OCI-LY3 (cell line): ENCODE measurements around the gene ARID3C.

Experiments used
- H2AFZ ChIP-seq: fragments of 200-600, 300-600 bp; shearing (Covaris generic); 2 replicates; pipeline ENCODE4 v1.6.0; 2014; ENCODE audit warnings: antibody characterized with exemption, low read depth, low read length
- H3K27ac ChIP-seq: fragments of 200-600, 300-600 bp; sonication (generic); 2 replicates; pipeline ENCODE4 v1.5.1; 2014; ENCODE audit warnings: mild to moderate bottlenecking, low read length, moderate library complexity, mixed read lengths
- H3K27me3 ChIP-seq: fragments of 200-600, 300-600 bp; sonication (generic); 2 replicates; pipeline ENCODE4 v1.6.1; 2014; ENCODE audit warnings: low read depth, low read length, mixed read lengths
- H3K36me3 ChIP-seq: fragments of 200-600, 300-600 bp; sonication (generic); replicated peaks from 2 replicates; pipeline ENCODE3; 2014; ENCODE audit warnings: low read depth, low read length, mixed read lengths
- H3K4me1 ChIP-seq: fragments of 300-600, 200-600 bp; sonication (generic); 2 replicates; pipeline ENCODE4 v1.6.1; 2014; ENCODE audit warnings: low read length, mixed read lengths
- H3K4me2 ChIP-seq: fragments of 200-600, 300-600 bp; sonication (generic); 2 replicates; pipeline ENCODE4 v1.6.1; 2014; ENCODE audit warnings: low read length, mixed read lengths
- H3K4me3 ChIP-seq: fragments of 300-600, 200-600 bp; sonication (generic); 2 replicates; pipeline ENCODE4 v1.5.1; 2014; ENCODE audit warnings: antibody characterized with exemption, mild to moderate bottlenecking, low read length, moderate library complexity
- H3K79me2 ChIP-seq: fragments of 300-600, 200-600 bp; shearing (Covaris generic); 2 replicates; pipeline ENCODE4 v1.6.1; 2014; ENCODE audit warnings: mild to moderate bottlenecking, low read length, mixed read lengths
- H3K9ac ChIP-seq: fragments of 300-600, 200-600 bp; shearing (Covaris generic); 2 replicates; pipeline ENCODE4 v1.6.0; 2014; ENCODE audit warnings: mild to moderate bottlenecking, low read length, moderate library complexity
- H3K9me3 ChIP-seq: fragments of 200-600, 300-600 bp; shearing (Covaris generic); 2 replicates; pipeline ENCODE4 v1.6.1; 2014; ENCODE audit warnings: low read length, mixed read lengths; ENCODE audit not compliant: insufficient read depth
- H4K20me1 ChIP-seq: fragments of 200-600, 300-600 bp; sonication (generic); 2 replicates; pipeline ENCODE4 v1.6.1; 2016; ENCODE audit warnings: low read length, mixed read lengths; ENCODE audit not compliant: insufficient read depth
- EZH2phosphoT487 ChIP-seq: fragments of 200-600 bp; shearing (Covaris generic); IDR thresholded peaks from 2 replicates; pipeline ENCODE4 v1.6.1; 2018; ENCODE audit warnings: antibody characterized with exemption, mixed run types, low read depth
- TF ChIP-seq, protein P1 (sequence below): fragments of 200-600, 300-600 bp; sonication (generic); IDR thresholded peaks from 2 replicates; pipeline ENCODE4 v1.5.1; 2014; ENCODE audit warnings: antibody characterized with exemption, low read length, low read depth

The ARID3C gene

DNA sequence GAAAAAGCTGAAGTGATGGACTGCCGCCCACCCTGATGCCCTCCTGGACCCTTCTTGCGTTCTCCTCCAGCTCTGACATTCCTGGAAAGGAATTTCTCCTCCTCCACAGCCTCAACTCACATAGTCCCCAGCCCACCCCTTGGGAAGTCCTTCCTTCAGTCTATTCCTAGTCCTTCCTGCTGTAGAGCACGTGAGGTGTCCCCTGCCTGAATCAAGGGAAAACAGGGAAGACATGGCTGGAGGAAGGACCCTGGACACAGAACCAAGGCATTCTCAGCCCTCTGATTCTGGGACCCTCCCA lies 3.7 kb downstream of the ARID3C start:
- H2AFZ ChIP-seq, result no peak overlapping the region
- H3K79me2 ChIP-seq, result no peaks in the 10 kb centered on the region
- H3K4me3 ChIP-seq, result no peak overlapping the region
- H3K27ac ChIP-seq, result no peak overlapping the region
- H4K20me1 ChIP-seq, result no peaks in the 10 kb centered on the region
- peaks cover 42% of the 10 kb centered on the region for H3K27me3 ChIP-seq
- no peak overlapping the region for H3K4me2 ChIP-seq
- no peak overlapping the region for H3K9ac ChIP-seq
- H3K9me3 ChIP-seq, result no peaks in the 10 kb centered on the region
- H3K4me1 ChIP-seq, result peaks cover 13% of the 10 kb centered on the region
- no peak for TF ChIP-seq EZH2phosphoT487
- TF ChIP-seq, protein P1, sequence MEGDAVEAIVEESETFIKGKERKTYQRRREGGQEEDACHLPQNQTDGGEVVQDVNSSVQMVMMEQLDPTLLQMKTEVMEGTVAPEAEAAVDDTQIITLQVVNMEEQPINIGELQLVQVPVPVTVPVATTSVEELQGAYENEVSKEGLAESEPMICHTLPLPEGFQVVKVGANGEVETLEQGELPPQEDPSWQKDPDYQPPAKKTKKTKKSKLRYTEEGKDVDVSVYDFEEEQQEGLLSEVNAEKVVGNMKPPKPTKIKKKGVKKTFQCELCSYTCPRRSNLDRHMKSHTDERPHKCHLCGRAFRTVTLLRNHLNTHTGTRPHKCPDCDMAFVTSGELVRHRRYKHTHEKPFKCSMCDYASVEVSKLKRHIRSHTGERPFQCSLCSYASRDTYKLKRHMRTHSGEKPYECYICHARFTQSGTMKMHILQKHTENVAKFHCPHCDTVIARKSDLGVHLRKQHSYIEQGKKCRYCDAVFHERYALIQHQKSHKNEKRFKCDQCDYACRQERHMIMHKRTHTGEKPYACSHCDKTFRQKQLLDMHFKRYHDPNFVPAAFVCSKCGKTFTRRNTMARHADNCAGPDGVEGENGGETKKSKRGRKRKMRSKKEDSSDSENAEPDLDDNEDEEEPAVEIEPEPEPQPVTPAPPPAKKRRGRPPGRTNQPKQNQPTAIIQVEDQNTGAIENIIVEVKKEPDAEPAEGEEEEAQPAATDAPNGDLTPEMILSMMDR, result no peak
- no peaks in the 10 kb centered on the region for H3K36me3 ChIP-seq

DNA sequence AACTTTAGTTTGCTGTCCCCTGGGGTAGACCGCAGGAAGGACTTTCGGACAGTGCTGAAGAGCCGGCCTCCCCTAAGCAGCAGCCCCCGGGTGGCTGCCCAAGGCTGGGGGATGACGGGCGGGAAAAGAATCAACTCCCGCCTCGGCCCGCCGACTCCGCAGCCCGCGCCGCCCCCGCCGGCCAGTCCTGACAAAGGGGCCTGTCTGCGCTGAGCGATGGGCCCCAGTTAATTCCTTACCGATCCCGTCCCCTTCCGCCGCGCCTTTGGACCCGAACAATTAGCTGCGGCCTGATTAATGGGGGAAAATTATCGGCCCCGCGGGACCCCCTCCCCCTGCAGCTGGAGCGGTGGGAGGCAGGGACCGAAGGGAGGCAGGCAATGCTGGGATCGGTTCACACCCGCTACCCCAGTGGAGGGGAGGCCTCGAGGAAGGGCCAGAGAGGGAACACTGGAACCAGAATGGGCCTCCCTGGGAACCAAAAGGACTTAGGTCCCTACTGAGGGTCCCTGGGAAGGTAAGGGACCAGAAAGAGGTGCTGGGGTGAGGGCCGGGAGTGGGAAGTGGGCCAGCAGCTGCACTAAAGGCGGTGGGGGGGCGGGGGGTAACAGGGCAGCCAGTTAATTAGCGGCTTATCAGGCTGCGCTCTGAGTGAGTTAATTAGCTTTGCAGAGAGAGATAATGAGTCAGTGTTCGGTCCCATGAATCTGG lies 4.2 kb downstream of the ARID3C start:
- H2AFZ ChIP-seq, result no peak overlapping the region
- H3K4me3 ChIP-seq, result no peak overlapping the region
- no peaks in the 10 kb centered on the region for H3K9me3 ChIP-seq
- H3K4me1 ChIP-seq, result peaks cover 16% of the 10 kb centered on the region
- no peaks in the 10 kb centered on the region for H4K20me1 ChIP-seq
- H3K9ac ChIP-seq, result no peak overlapping the region
- H3K36me3 ChIP-seq, result no peaks in the 10 kb centered on the region
- H3K27ac ChIP-seq, result no peak overlapping the region
- no peak overlapping the region for H3K4me2 ChIP-seq
- H3K79me2 ChIP-seq, result no peaks in the 10 kb centered on the region
- no peak for TF ChIP-seq EZH2phosphoT487
- TF ChIP-seq, protein P1, result no peak
- peaks cover 39% of the 10 kb centered on the region for H3K27me3 ChIP-seq

DNA sequence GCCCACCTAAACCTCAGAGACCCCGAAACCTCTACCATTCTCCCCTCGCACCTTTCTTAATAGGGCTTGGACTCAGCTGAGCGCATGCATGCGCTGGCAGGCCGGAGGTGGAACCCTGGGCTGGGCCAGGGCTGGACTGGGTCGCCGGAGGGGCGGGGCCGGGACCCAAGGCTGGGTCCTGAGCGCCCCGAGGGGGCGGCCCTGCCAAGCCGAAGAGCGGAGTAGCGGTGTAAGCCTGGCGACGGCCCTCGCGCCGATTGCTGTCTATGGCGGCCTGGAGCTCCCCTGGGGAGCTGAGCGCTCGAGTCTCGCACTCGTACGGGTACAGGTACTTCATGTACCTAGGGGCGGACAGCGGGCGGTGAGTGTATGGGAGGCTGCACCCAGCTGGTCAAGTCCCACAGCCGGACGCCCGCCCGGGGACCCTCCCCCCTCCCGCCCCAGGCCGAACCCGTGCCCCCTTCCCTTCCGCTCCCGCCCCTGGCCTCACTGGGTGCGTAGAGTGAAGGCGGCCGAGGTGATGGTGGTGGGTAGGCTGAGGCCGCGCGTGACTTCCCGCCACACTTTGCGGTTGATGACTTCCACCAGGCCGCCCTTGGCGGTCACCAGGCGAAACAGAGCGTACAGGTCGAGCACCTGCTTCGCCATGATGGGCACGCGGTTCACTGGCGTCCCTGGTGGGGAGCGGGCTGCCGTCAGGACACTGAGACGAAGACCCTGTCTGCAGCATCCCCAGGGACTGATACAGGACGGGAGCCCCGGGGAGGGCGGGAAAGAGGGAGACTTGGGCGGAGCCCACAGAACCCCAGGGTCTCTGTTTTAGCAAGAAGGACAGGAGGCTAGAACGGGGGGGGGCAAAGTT lies 5.3 kb downstream of the ARID3C start:
- H3K9ac ChIP-seq, result no peak overlapping the region
- no peak overlapping the region for H2AFZ ChIP-seq
- H3K27me3 ChIP-seq, result peaks cover 31% of the 10 kb centered on the region
- no peaks in the 10 kb centered on the region for H3K79me2 ChIP-seq
- H3K4me2 ChIP-seq, result no peak overlapping the region
- no peaks in the 10 kb centered on the region for H3K36me3 ChIP-seq
- no peak for TF ChIP-seq EZH2phosphoT487
- TF ChIP-seq, protein P1, result no peak
- H3K9me3 ChIP-seq, result no peaks in the 10 kb centered on the region
- H4K20me1 ChIP-seq, result no peaks in the 10 kb centered on the region
- H3K4me1 ChIP-seq, result peaks cover 17% of the 10 kb centered on the region
- H3K4me3 ChIP-seq, result no peak overlapping the region
- H3K27ac ChIP-seq, result no peak overlapping the region
